Tibial artery (tissue), 4 donors: ENCODE results near the gene ZNRF3.

Experiments used
- DNase-seq, 2 donors: peaks; one replicate each; pipeline ENCODE4 v3.0.0-alpha.2; 2019
- H3K27ac ChIP-seq, 2 donors: fragments of 200-600 bp; sonication (generic) in 1 of 2; 1 replicate in 1 of 2; 2 replicates in 1 of 2; pipeline ENCODE4 v1.5.1; 2018 to 2019; ENCODE audit warnings: mild to moderate bottlenecking in 1 of 2
- H3K27me3 ChIP-seq, 2 donors: fragments of 200-600 bp; sonication (generic) in 1 of 2; one replicate each; pipeline versions ENCODE4 v1.5.1 to v1.6.0; 2016 to 2019
- H3K36me3 ChIP-seq, 3 donors: fragments of 200-600 bp; sonication (generic) in 2 of 3; one replicate each; pipeline ENCODE4 v1.5.1; 2016 to 2019; ENCODE audit warnings: mild to moderate bottlenecking in 2 of 3
- H3K4me1 ChIP-seq, 4 donors: fragments of 200-600 bp; sonication (generic) in 2 of 4; 1 replicate in 3 of 4; 2 replicates in 1 of 4; pipeline ENCODE4 v1.5.1; 2016 to 2019
- H3K4me3 ChIP-seq, 2 donors: fragments of 200-600 bp; sonication (generic) in 1 of 2; 1 replicate in 1 of 2; 2 replicates in 1 of 2; pipeline ENCODE4 v1.5.1; 2018 to 2019; ENCODE audit warnings: mild to moderate bottlenecking in 2 of 2
- H3K9me3 ChIP-seq, 3 donors: fragments of 200-600 bp; sonication (generic) in 1 of 3; one replicate each; pipeline ENCODE4 v1.5.1; 2016 to 2019
- CTCF ChIP-seq, 2 experiments: fragments of 200-600 bp in 1 of 2; fragments of 450-650 bp in 1 of 2; IDR thresholded peaks; one replicate each; pipeline ENCODE4 v1.5.1; 2017 to 2019; ENCODE audit warnings: antibody characterized with exemption in 2 of 2, mild to moderate bottlenecking in 1 of 2, moderate library complexity in 1 of 2
- intact Hi-C: fragments of 100-400 bp; cut with DNase I; formaldehyde crosslinking; loops from one replicate; pipeline ENCODE4 v1.15.0; 2023; ENCODE audit warnings: low total_unique reads

ZNRF3 gene

GRCh38 chr22:29014293-29014692 lies 130.9 kb downstream of the ZNRF3 start:
- intact Hi-C loops, result loop anchor here (10.0 kb wide), 1 partner anchor 49 kb away; no protein-coding TSS in a partner anchor
- H3K27me3 ChIP-seq, result no peaks in the 10 kb centered on the region
- H3K4me1 ChIP-seq, result peaks cover 0 to 30% (median 14%) of the 10 kb centered on the region in 4 donors
- H3K36me3 ChIP-seq, result no peaks in the 10 kb centered on the region
- TF ChIP-seq CTCF (IDR thresholded peaks at IDR 0.05), result no peak
- DNase-seq, result no peak
- H3K27ac ChIP-seq, result no peak overlapping the region
- H3K4me3 ChIP-seq, result no peak overlapping the region
- H3K9me3 ChIP-seq, result no peaks in the 10 kb centered on the region

- no peak overlapping the region for H3K27ac ChIP-seq
- intact Hi-C loops, result loop anchor here (10.0 kb wide), 1 partner anchor 50 kb away; no protein-coding TSS in a partner anchor
These were observed 131.4 kb downstream of the ZNRF3 start for GRCh38 chr22:29014773-29015172.

GRCh38 chr22:29016067-29016938 lies 132.9 kb downstream of the ZNRF3 start:
- TF ChIP-seq CTCF (IDR thresholded peaks at IDR 0.05), result no peak
- no peaks in the 10 kb centered on the region for H3K27me3 ChIP-seq
- H3K36me3 ChIP-seq, result no peaks in the 10 kb centered on the region
- peaks cover 0 to 11% (median 9%) of the 10 kb centered on the region in 4 donors for H3K4me1 ChIP-seq
- no peak for DNase-seq
- no peaks in the 10 kb centered on the region for H3K9me3 ChIP-seq
- no peak overlapping the region for H3K27ac ChIP-seq
- intact Hi-C loops, result loop anchor here (10.0 kb wide), 1 partner anchor 52 kb away; no protein-coding TSS in a partner anchor
- no peak overlapping the region for H3K4me3 ChIP-seq

More at GRCh38 chr22:29014773-29015172, 131.4 kb downstream of the ZNRF3 start:
- Histone ChIP-seq H3K9me3 (no peaks in the 10 kb centered on the region), H3K36me3 (no peaks in the 10 kb centered on the region), H3K4me1 (peaks cover 0 to 26% (median 12%) of the 10 kb centered on the region in 4 donors), H3K4me3 (no peak overlapping the region), H3K27me3 (no peaks in the 10 kb centered on the region)
- DNase-seq, result no peak
- TF ChIP-seq CTCF (IDR thresholded peaks at IDR 0.05), result no peak

- Histone ChIP-seq H3K4me3 (no peak overlapping the region), H3K36me3 (no peaks in the 10 kb centered on the region), H3K4me1 (no peaks in the 10 kb centered on the region), H3K9me3 (no peaks in the 10 kb centered on the region), H3K27me3 (no peaks in the 10 kb centered on the region), H3K27ac (no peak overlapping the region)
- intact Hi-C loops, result loop anchor here (10.0 kb wide), 1 partner anchor 54 kb away; no protein-coding TSS in a partner anchor
- no peak for TF ChIP-seq CTCF (IDR thresholded peaks at IDR 0.05)
- no peak for DNase-seq
These were observed 135.2 kb downstream of the ZNRF3 start for GRCh38 chr22:29018293-29019189.

GRCh38 chr22:29022101-29022817 lies 138.9 kb downstream of the ZNRF3 start:
- Histone ChIP-seq H3K27ac (no peak overlapping the region), H3K36me3 (no peaks in the 10 kb centered on the region), H3K9me3 (no peaks in the 10 kb centered on the region), H3K4me1 (no peaks in the 10 kb centered on the region), H3K27me3 (no peaks in the 10 kb centered on the region), H3K4me3 (no peak overlapping the region)
- TF ChIP-seq CTCF (IDR thresholded peaks at IDR 0.05), result no peak
- intact Hi-C loops, result no loop called here
- no peak for DNase-seq
